ENCODE data around the gene STK32B. TPM values are rescaled to one million over a fixed set of nuclear protein-coding genes. Genes with fewer than 3 reads are reported as not detected.

STK32B gene
- total and polyA plus RNA-seq, 9 of the 15 experiments (the other 6 are each of a cell fraction or from before 2014, with no cell fraction given), result 0.03 to 0.20 (median 0.07) TPM; not detected in 2

DNA sequence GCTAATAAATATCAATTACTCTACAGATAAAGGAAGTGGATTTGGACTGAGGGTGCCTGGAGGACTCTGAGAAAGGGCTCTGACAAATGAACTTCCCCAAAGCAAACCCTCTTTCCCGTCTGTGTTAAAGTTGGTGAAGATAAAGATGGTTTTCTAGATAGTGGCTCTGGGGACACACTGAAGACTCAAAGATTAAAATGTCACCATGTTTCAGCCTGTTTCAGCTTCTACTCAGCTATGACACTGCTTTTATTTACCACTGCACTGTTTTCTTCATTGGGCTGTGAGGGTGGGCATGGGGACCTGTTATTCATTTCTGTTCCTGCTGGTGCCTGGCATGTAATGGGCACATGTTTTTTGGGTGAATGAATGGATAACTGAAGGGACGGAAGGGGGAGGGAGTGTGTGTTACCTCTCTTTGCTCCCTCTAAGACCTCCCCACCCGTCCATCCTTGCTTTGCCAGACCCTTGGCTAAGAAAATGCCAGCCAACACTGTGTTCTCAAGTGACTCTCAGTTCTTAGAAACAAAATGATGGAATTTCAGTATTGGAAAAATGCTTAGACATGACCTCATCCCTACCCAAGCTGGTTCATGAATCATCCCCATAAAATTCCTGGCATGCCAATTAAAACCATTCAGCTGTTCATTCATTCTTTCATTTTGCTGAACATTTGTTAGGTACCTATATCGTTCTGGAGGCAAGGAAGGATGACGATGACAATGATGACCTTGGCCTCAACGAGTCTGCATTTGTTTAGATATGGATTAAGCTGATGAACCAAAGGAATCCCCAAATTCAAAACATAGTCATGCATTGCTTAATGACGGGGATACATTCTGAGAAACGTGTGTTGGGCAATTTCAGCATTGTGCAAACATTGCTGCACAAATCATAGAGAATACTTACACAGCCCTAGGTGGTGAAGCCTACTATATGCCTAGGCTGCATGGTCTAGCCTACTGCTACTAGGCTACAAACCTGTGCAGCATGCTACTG is 13.4 kb upstream of the STK32B start (continued):
- TF ChIP-seq XRCC5 (IDR thresholded peaks at IDR 0.05; ENCODE audit: low read depth, low read length) (no peak), RFX7 (CRISPR knock-in tag; IDR thresholded peaks at IDR 0.05) (no peak), NCOR1 (IDR thresholded peaks at IDR 0.05) (peak; percentile 68), TEAD4 (IDR thresholded peaks at IDR 0.05; ENCODE audit: low read length) (peak; percentile 89), TEAD4 (CRISPR knock-in tag; IDR thresholded peaks at IDR 0.05; ENCODE audit: borderline replicate concordance) (no peak), ZNF3 (CRISPR knock-in tag; IDR thresholded peaks at IDR 0.05) (no peak), FOSL1 (tag; conservative IDR thresholded peaks at IDR 0.05) (peak; percentile 19; the same call in 1 of the 2 replicates), LEF1 (IDR thresholded peaks at IDR 0.05) (peak; percentile 68; the same call in 1 of the 2 replicates), MXI1 (IDR thresholded peaks at IDR 0.05; ENCODE audit: low read depth, low read length) (no peak), PYGO2 (tag; IDR thresholded peaks at IDR 0.05) (no peak), MIER1 (IDR thresholded peaks at IDR 0.05; ENCODE audit: low read depth) (no peak), EP300 (IDR thresholded peaks at IDR 0.05; ENCODE audit: low read length) (peak; percentile 82), ZNF444 (CRISPR knock-in tag; IDR thresholded peaks at IDR 0.05) (no peak), MAFF (IDR thresholded peaks at IDR 0.05; ENCODE audit: low read length) (peak; percentile 32; the same call in 1 of the 2 replicates), TAF7 (tag; IDR thresholded peaks at IDR 0.05) (no peak), NFIX (CRISPR knock-in tag; IDR thresholded peaks at IDR 0.05; ENCODE audit: low read depth) (no peak), TCF3 (CRISPR knock-in tag; IDR thresholded peaks at IDR 0.05) (peak; percentile 81), SMAD2 (IDR thresholded peaks at IDR 0.05; ENCODE audit: low read depth, low read length) (no peak), BHLHE40 (IDR thresholded peaks at IDR 0.05; ENCODE audit: low read length) (no peak), HDGF (IDR thresholded peaks at IDR 0.05) (no peak), BMI1 (IDR thresholded peaks at IDR 0.05; ENCODE audit: low read length) (no peak)
- TF ChIP-seq, protein P1, sequence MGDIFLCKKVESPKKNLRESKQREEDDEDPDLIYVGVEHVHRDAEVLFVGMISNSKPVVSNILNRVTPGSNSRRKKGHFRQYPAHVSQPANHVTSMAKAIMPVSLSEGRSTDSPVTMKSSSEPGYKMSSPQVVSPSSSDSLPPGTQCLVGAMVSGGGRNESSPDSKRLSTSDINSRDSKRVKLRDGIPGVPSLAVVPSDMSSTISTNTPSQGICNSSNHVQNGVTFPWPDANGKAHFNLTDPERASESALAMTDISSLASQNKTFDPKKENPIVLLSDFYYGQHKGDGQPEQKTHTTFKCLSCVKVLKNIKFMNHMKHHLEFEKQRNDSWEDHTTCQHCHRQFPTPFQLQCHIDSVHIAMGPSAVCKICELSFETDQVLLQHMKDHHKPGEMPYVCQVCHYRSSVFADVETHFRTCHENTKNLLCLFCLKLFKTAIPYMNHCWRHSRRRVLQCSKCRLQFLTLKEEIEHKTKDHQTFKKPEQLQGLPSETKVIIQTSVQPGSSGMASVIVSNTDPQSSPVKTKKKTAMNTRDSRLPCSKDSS (IDR thresholded peaks at IDR 0.05; ENCODE audit: low read depth, partially characterized antibody), result no peak
- TF ChIP-seq, protein P2, sequence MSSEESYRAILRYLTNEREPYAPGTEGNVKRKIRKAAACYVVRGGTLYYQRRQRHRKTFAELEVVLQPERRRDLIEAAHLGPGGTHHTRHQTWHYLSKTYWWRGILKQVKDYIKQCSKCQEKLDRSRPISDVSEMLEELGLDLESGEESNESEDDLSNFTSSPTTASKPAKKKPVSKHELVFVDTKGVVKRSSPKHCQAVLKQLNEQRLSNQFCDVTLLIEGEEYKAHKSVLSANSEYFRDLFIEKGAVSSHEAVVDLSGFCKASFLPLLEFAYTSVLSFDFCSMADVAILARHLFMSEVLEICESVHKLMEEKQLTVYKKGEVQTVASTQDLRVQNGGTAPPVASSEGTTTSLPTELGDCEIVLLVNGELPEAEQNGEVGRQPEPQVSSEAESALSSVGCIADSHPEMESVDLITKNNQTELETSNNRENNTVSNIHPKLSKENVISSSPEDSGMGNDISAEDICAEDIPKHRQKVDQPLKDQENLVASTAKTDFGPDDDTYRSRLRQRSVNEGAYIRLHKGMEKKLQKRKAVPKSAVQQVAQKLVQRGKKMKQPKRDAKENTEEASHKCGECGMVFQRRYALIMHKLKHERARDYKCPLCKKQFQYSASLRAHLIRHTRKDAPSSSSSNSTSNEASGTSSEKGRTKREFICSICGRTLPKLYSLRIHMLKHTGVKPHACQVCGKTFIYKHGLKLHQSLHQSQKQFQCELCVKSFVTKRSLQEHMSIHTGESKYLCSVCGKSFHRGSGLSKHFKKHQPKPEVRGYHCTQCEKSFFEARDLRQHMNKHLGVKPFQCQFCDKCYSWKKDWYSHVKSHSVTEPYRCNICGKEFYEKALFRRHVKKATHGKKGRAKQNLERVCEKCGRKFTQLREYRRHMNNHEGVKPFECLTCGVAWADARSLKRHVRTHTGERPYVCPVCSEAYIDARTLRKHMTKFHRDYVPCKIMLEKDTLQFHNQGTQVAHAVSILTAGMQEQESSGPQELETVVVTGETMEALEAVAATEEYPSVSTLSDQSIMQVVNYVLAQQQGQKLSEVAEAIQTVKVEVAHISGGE (CRISPR knock-in tag; IDR thresholded peaks at IDR 0.05), result 0 out of 6 replicates have a peak, but pooled peaks of 1 of the 3 experiments have one; percentile 18
